ENCODE results near the gene TAF6.

Gene TAF6

DNA sequence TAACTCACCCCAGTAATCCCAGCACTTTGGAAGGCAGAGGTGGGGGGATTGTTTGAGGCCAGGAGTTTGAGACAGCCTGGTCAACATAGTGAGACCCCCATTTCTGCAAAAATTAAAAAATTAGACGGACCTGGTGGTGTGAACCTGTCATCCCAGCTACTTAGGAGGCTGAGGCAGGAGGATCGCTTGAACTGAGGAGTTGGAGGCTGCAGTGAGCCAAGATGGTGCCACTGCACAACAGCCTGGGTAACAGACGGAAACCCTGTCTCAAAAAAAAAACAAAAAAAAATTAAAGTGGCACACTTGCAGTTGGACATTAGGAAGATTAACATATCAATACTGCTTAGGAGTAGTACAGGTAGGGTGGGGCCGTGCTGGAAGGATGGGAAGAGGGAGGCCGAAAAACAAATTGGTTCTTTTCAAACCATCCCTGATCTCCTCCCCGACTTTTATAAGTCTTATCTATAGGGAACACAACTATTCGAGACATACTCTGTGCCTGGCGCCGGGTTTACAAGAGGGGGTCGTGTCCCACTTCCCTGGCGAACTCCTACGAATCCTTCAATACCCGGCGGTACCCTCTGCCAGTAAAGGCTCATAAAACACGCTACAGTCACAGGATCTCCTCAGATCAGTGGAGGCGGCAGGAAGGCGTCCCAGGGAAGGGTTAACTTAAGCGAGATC, 628 bp downstream of the TAF6 start:
- Mint-ChIP-seq H3K4me3 (peak overlapping the region; percentile 95), H3K9me3 (no peaks in the 10 kb centered on the region), H3K27ac (peak overlapping the region; percentile 98), H3K4me1 (ENCODE audit: low read depth) (peaks cover 15% of the 10 kb centered on the region), H3K27me3 (ENCODE audit: low read depth) (no peaks in the 10 kb centered on the region), H3K36me3 (ENCODE audit: low read depth) (peaks cover 12% of the 10 kb centered on the region)

DNA sequence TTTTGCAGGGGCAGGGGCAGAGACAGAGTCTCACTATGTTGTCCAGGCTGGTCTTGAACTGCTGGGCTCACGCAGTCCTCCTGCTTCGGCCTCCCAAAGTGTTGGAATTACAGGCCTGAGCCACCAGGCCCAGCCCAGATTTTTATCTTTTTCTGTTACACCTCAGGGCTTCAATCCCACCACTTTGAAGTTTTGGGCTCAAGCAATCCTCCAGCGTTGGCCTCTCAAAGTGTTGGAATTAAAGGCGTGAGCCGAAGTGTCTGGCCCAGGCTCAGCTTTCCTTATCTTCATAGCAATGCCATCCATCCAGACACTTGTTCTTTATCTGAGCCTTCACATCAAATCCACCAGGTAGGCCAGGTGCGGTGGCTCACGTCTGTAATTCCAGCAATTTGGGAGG, 4.1 kb downstream of the TAF6 start:
- Mint-ChIP-seq H3K27ac (no peak overlapping the region), H3K4me3 (no peak overlapping the region), H3K36me3 (ENCODE audit: low read depth) (peaks cover 13% of the 10 kb centered on the region), H3K27me3 (ENCODE audit: low read depth) (no peaks in the 10 kb centered on the region), H3K9me3 (no peaks in the 10 kb centered on the region), H3K4me1 (ENCODE audit: low read depth) (peaks cover 7% of the 10 kb centered on the region)

DNA sequence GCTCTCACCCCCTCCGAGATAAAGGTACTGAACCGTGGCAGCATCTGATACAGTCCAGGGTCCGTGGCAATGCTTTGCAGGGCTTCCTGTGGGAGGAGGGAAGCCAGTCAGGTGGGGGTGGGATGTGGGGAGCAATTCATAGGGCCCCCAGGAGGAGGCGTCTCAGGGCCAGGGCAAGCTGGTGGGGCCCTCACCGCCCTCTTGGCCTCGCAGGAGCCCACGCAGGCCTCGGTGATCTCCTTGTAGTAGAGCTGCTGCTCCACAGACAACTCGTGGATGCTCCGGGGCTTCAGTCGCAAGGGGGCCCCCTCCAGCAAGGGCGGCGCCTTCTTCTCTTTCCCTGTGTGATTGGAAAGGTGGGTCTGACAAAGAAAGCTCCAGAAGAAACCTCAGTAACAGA, 7.2 kb downstream of the TAF6 start:
- H3K36me3 Mint-ChIP-seq (ENCODE audit: low read depth) = peaks cover 21% of the 10 kb centered on the region
- H3K27me3 Mint-ChIP-seq (ENCODE audit: low read depth) = no peaks in the 10 kb centered on the region
- no peaks in the 10 kb centered on the region for H3K9me3 Mint-ChIP-seq
- no peak overlapping the region for H3K4me3 Mint-ChIP-seq
- no peak overlapping the region for H3K27ac Mint-ChIP-seq
- H3K4me1 Mint-ChIP-seq (ENCODE audit: low read depth) = no peaks in the 10 kb centered on the region

DNA sequence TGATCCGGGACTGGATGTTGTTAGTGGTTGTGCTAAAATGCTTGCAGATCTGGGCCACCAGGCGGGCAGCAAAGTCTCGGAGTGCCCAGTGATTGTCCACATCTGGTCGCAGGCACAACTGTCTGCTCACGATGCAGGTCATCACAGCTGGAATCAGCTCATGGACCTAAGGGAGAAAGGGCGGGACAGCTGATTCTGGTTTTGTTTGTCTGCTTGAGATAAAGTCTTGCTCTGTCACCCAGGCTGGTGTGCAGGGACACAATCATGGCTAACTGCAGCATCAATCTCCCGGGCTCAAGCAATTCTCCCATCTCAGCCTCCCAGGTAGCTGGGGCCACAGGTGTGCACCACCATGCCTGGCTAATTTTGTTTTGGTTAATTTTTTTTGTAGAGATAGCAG, 8.0 kb downstream of the TAF6 start:
- H3K36me3 Mint-ChIP-seq (ENCODE audit: low read depth) = peaks cover 17% of the 10 kb centered on the region
- H3K27me3 Mint-ChIP-seq (ENCODE audit: low read depth) = no peaks in the 10 kb centered on the region
- H3K4me3 Mint-ChIP-seq = no peak overlapping the region
- no peaks in the 10 kb centered on the region for H3K9me3 Mint-ChIP-seq
- H3K4me1 Mint-ChIP-seq (ENCODE audit: low read depth) = no peaks in the 10 kb centered on the region
- no peak overlapping the region for H3K27ac Mint-ChIP-seq

DNA sequence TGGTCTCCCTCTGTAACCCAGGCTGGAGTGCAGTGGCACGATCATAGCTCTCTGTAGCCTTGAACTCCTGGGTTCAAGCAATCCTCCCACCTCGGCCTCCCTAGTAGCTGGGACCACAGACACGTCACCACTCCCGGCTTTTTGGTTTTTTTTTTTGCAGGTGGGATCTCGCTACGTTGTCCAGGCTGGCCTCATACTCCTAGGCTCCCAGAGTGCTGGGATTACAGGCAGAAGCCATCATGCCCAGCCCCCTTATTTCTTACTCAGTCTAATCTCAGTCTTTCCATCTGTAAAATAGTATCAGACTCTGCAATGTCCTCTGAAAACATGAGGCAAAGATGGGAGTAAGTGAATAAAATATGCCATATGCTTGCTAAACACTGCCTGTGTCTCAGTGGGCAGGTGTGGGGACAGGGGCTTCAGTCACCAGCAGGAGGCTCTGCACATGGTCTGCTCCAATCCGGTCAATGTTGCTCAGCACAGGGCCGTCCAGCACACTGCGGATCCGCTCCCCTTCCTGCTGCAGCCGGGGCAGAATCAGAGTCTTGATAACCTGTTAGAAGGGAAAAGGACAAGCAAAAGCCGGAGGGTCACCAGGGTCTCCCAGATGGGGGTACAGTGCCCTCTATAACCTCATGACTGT, 9.5 kb downstream of the TAF6 start:
- Mint-ChIP-seq H3K4me1 (ENCODE audit: low read depth) (no peaks in the 10 kb centered on the region), H3K9me3 (no peaks in the 10 kb centered on the region), H3K4me3 (no peak overlapping the region), H3K27me3 (ENCODE audit: low read depth) (no peaks in the 10 kb centered on the region), H3K36me3 (ENCODE audit: low read depth) (peaks cover 17% of the 10 kb centered on the region), H3K27ac (no peak overlapping the region)

DNA sequence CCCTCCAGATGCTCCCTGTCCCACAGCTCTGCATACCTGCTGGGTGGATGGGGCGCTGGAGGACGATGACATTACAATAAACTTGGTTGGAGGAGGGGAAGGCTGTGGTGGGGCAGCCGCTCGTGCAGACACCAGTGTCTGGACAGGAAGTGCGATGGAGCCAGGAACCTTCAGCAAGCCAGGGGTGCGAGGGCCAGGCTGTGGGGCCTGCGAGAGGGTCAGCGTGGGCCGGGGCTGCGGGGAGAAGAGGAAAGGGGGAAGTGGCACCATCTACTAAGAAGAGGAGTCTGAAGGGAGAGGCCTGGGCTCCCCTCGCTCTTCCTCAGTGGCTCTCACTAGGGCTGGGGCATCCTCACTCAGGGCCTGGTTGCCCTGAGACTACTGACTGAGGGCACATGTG, 11.3 kb downstream of the TAF6 start:
- Mint-ChIP-seq H3K4me1 (ENCODE audit: low read depth) (peaks cover 5% of the 10 kb centered on the region), H3K36me3 (ENCODE audit: low read depth) (peaks cover 14% of the 10 kb centered on the region)

DNA sequence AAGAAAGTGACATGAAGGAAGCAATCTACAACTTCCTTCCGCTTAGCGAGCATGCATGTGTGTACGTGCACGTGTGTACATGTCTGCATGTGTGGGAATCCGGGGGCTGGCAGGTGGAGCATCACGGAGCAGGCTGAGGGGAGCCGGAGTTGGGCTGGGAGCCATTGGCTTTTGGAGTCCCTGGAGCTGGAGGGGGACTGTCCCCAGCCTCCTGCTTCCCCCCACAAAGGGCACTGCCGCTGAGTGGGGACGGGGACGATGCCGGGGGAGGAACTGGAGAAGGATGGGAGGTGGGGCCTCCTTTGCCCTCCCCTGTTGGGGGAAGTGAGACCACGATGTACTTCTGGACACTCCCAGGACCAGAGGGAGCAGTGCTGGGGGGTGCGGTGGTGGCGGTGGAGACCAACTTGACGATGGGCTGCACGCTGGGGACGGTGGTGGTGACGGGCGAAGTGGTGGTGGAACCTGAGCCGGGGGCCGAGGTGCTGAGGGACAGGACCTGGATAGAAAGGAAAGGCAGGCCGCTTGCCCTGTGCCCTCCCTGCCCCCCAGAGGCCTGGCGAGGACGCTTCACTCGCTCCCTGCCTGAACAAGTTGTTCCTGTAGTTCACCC, 11.9 kb downstream of the TAF6 start:
- H3K27ac Mint-ChIP-seq = no peak overlapping the region
- H3K27me3 Mint-ChIP-seq (ENCODE audit: low read depth) = no peaks in the 10 kb centered on the region
- no peaks in the 10 kb centered on the region for H3K9me3 Mint-ChIP-seq
- H3K36me3 Mint-ChIP-seq (ENCODE audit: low read depth) = peaks cover 14% of the 10 kb centered on the region
- no peak overlapping the region for H3K4me3 Mint-ChIP-seq
- H3K4me1 Mint-ChIP-seq (ENCODE audit: low read depth) = peaks cover 11% of the 10 kb centered on the region

More for the DNA sequence above, 11.3 kb downstream of the TAF6 start:
- Mint-ChIP-seq H3K9me3 (no peaks in the 10 kb centered on the region), H3K27ac (no peak overlapping the region), H3K4me3 (no peak overlapping the region), H3K27me3 (ENCODE audit: low read depth) (no peaks in the 10 kb centered on the region)

DNA sequence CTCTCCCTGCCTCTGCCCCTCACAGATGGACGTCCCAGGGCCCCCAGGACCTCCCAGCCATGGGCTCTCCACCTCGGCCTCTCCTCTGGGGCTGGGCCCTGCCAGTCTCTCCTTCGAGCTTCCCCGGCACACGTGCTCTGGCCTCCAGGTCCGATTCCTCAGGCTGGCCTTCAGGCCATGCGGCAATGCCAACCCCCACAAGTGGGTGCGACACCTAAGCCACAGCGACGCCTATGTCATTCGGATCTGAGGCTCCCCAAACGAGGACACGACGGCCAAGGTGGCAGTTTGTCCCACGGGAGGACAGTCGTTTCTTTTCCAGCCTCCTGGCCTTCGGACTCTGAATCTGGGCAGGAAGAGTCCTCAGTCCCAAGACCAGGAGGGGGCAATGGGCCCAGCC, 12.5 kb downstream of the TAF6 start:
- H3K4me3 Mint-ChIP-seq = no peak overlapping the region
- H3K4me1 Mint-ChIP-seq (ENCODE audit: low read depth) = peaks cover 11% of the 10 kb centered on the region
- peaks cover 14% of the 10 kb centered on the region for H3K36me3 Mint-ChIP-seq (ENCODE audit: low read depth)
- no peaks in the 10 kb centered on the region for H3K27me3 Mint-ChIP-seq (ENCODE audit: low read depth)
- H3K9me3 Mint-ChIP-seq = no peaks in the 10 kb centered on the region
- peak overlapping the region; percentile 31 for H3K27ac Mint-ChIP-seq

DNA sequence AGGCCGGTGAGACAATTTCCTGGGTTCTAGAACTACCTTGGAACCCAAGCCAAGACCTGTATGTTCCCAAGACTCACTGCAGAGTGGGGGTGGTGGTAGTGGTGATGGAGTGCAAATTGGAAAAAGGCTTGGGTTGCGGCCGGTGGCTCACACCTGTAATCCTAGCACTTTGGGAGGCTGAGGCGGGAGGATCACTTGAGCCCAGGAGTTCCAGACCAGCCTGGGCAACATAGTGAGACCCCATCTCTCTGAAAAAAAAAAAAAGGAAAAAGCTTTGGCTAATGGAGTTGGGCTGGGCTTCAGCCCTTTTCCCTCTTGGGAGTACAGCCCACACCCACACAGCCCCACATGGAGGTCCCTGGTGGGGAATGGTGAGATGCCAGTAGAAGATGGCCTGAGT, 13.6 kb downstream of the TAF6 start:
- Mint-ChIP-seq H3K9me3 (no peaks in the 10 kb centered on the region), H3K4me3 (no peak overlapping the region), H3K4me1 (ENCODE audit: low read depth) (peaks cover 11% of the 10 kb centered on the region), H3K36me3 (ENCODE audit: low read depth) (peaks cover 11% of the 10 kb centered on the region), H3K27me3 (ENCODE audit: low read depth) (no peaks in the 10 kb centered on the region), H3K27ac (no peak overlapping the region)

DNA sequence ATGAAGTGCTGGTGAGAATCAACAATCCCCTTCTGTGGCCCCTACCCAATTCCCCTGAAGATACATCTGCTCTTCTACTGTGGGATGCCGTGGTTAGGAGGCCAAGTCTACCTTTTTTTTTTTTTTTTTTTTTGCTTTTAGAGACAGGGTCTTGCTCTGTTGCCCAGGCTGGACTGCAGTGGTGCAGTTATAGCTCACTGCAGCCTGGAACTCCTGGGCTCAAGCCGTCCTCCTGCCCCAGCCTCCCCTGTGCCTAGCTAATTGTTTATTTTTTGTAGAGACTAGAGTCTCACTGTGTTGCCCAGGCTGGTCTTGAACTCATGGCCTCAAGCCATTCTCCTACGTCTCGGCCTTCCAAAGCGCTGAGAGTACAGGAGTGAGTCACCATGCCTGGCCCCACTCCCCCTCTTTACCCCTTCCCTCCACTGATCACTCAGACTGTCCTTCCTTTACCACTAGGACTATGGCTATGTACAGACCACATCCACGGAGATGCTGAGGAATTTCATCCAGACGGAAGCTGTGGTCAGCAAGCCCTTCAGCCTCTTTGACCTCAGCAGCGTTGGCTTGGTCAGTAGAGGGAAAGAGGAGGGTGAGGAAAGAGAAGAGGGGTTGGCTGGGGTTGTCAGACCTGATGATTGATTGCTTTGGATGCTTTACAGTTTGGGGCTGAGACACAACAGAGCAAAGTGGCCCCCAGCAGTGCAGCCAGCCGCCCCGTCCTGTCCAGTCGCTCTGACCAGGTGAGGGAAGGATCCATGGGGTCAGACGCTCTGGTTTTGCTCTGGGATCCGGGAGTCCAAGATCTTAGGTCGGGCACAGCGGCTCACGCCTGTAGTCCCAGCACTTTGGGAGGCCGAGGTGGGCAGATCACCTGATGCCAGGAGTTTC, 16.0 kb downstream of the TAF6 start:
- no peaks in the 10 kb centered on the region for H3K27me3 Mint-ChIP-seq (ENCODE audit: low read depth)
- peaks cover 25% of the 10 kb centered on the region for H3K36me3 Mint-ChIP-seq (ENCODE audit: low read depth)
- peak overlapping the region; percentile 83 for H3K4me3 Mint-ChIP-seq
- peaks cover 32% of the 10 kb centered on the region for H3K4me1 Mint-ChIP-seq (ENCODE audit: low read depth)
- no peaks in the 10 kb centered on the region for H3K9me3 Mint-ChIP-seq
- no peak overlapping the region for H3K27ac Mint-ChIP-seq

DNA sequence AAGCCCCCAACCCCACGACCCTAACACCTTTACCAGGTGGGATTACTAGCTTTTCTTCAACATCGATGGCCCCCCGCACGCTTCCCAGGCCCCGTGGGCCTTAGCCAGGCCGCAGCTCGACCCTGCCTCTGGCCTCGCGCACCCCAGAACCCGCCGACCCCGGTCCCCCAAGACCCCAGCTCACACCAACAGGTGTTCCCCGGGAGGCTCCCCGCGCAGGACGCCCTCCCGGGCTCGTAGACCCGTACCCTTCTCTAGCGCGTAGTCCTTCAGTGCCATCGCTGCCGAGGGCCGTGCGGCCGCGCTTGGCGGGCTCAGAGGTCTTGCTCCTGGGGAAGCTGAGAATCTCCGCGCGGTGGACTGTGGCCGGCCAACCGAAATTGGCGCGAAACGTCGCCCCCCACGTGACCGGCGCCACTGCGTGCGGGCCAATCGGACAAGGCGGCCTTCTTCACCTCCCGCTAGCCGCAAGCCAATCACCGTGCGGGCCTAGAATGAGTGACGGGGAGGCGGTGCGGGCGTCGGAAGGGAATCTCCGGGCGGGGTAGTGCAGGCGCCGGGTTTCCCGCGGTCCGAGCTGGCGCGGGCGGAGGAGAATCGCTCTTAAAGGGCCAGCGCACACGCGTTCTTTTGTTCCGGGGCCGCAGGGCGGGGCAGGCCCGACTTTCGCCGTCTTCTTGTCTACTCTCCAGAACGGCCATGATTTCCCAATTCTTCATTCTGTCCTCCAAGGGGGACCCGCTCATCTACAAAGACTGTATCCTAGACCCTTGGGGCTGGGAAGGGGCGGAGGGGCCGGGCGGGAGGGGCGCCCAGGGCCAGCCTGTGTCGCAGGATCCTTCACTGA, 17.9 kb downstream of the TAF6 start, which contains the start of the genes AP4M1 and MCM7:
AP4M1 (plus strand) TSS at position 628 of the 847 bp plus-strand sequence; CDS start at position 700, 72 bp downstream.
MCM7 (minus strand) TSS at position 382 of the 847 bp plus-strand sequence; CDS start at position 279, 103 bp downstream.
- peak within 1 kb of the TSS; percentile 90 for H3K27ac Mint-ChIP-seq
- peaks cover 35% of the 10 kb centered on the region for H3K4me1 Mint-ChIP-seq (ENCODE audit: low read depth)
- peaks cover 39% of the 10 kb centered on the region for H3K36me3 Mint-ChIP-seq (ENCODE audit: low read depth)
- no peaks in the 10 kb centered on the region for H3K9me3 Mint-ChIP-seq
- no peaks in the 10 kb centered on the region for H3K27me3 Mint-ChIP-seq (ENCODE audit: low read depth)
- peak within 1 kb of the TSS; percentile 91 for H3K4me3 Mint-ChIP-seq

DNA sequence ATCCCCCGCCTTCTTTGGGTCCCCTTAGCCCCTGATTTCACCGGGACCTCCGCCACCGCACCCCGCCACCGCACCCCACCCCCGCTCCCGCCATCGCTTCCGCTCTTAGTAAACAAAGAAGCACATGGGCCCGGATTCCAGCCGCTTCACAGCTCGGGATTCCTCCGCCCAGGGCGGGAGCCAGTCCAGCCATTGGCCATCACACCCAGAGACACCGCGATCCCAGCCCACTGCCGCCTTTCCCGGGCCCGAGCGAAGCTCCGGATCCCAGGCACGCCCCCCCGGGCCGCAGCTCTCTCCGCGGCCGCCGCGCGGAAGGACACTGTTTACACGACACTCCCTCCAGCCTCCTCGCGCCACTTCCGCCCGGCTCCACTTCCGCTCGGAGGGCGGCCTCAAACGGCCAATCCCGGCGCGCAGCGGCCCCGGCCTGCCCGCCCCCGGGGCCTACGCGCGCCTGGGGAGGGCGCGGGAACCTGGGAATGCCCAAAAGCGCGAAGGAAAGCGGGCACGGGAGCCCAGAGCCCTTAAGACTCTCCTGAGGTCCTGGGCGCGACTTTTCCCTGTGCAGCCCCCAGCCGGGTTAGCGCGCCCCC, 18.6 kb downstream of the TAF6 start:
- Mint-ChIP-seq H3K36me3 (ENCODE audit: low read depth) (peaks cover 47% of the 10 kb centered on the region), H3K27ac (peak overlapping the region; percentile 90), H3K27me3 (ENCODE audit: low read depth) (no peaks in the 10 kb centered on the region), H3K4me1 (ENCODE audit: low read depth) (peaks cover 35% of the 10 kb centered on the region), H3K4me3 (peak overlapping the region; percentile 91), H3K9me3 (no peaks in the 10 kb centered on the region)

DNA sequence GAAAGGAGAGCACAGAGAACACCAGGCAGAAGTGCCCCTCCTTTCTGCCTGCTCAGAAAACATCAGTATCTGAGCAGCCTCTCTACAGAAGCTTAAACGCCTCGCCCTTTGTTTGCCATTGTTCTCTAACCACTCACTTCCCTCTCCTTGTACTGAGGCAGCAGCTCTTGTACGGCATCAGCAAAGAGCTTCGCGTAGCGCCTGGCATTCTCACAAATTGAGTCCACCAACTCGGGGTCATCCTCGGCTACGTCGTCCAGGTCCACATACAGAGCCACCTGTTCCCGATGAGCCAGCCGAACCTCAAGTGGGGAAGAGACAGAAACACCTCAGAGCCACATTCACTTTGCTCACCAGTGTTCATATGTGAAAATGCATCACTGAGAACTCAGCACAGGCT, 19.7 kb downstream of the TAF6 start:
- H3K36me3 Mint-ChIP-seq (ENCODE audit: low read depth) = peaks cover 51% of the 10 kb centered on the region

More for the DNA sequence above, 19.7 kb downstream of the TAF6 start:
- H3K9me3 Mint-ChIP-seq = no peaks in the 10 kb centered on the region
- peak overlapping the region; percentile 88 for H3K27ac Mint-ChIP-seq
- peaks cover 35% of the 10 kb centered on the region for H3K4me1 Mint-ChIP-seq (ENCODE audit: low read depth)
- no peaks in the 10 kb centered on the region for H3K27me3 Mint-ChIP-seq (ENCODE audit: low read depth)
- peak overlapping the region; percentile 91 for H3K4me3 Mint-ChIP-seq
